ENCODE measurements around the gene METTL25B. TPM values are rescaled to one million over a fixed set of nuclear protein-coding genes. Genes with fewer than 3 reads are reported as not detected.

The METTL25B gene
- total and polyA plus RNA-seq, 10 of the 15 experiments (the other 5 are each of a cell fraction or from before 2014, with no cell fraction given), result 5.9 to 25.2 (median 13.5) TPM

- TF ChIP-seq MTA3 (IDR thresholded peaks at IDR 0.05; ENCODE audit: borderline replicate concordance, low read length), result no peak
- peak; percentile 73 for TF ChIP-seq IKZF1 (conservative IDR thresholded peaks at IDR 0.05)
- peak; percentile 75 for TF ChIP-seq MEF2B (IDR thresholded peaks at IDR 0.05; ENCODE audit: partially characterized antibody, poor library complexity, severe bottlenecking)
- TF ChIP-seq, protein P1, sequence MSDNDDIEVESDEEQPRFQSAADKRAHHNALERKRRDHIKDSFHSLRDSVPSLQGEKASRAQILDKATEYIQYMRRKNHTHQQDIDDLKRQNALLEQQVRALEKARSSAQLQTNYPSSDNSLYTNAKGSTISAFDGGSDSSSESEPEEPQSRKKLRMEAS (IDR thresholded peaks at IDR 0.05; ENCODE audit: low read depth, low read length), result 0 out of 2 replicates have a peak, but pooled peaks have one; percentile 22
- peak in 1 of 2 experiments; percentile 47; a peak in 1 of 4 replicates for TF ChIP-seq BHLHE40 (IDR thresholded peaks at IDR 0.05; ENCODE audit: borderline replicate concordance in 1 of 2, low read depth in 2 of 2, low read length in 1 of 2)
- TF ChIP-seq RB1 (IDR thresholded peaks at IDR 0.05; ENCODE audit: borderline replicate concordance), result peak; percentile 37
- peak; percentile 70 for TF ChIP-seq NKRF (conservative IDR thresholded peaks at IDR 0.05)
- peak; percentile 26; the same call in 1 of the 2 replicates for TF ChIP-seq BACH1 (IDR thresholded peaks at IDR 0.05; ENCODE audit: borderline replicate concordance)
- peak; percentile 55 for TF ChIP-seq RELB (IDR thresholded peaks at IDR 0.05; ENCODE audit: low read depth)
- TF ChIP-seq SMAD5 (IDR thresholded peaks at IDR 0.05; ENCODE audit: low read depth), result 0 out of 2 replicates have a peak, but pooled peaks have one; percentile 33
- TF ChIP-seq, protein P2, sequence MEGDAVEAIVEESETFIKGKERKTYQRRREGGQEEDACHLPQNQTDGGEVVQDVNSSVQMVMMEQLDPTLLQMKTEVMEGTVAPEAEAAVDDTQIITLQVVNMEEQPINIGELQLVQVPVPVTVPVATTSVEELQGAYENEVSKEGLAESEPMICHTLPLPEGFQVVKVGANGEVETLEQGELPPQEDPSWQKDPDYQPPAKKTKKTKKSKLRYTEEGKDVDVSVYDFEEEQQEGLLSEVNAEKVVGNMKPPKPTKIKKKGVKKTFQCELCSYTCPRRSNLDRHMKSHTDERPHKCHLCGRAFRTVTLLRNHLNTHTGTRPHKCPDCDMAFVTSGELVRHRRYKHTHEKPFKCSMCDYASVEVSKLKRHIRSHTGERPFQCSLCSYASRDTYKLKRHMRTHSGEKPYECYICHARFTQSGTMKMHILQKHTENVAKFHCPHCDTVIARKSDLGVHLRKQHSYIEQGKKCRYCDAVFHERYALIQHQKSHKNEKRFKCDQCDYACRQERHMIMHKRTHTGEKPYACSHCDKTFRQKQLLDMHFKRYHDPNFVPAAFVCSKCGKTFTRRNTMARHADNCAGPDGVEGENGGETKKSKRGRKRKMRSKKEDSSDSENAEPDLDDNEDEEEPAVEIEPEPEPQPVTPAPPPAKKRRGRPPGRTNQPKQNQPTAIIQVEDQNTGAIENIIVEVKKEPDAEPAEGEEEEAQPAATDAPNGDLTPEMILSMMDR (IDR thresholded peaks at IDR 0.05 in 2 of 3, conservative IDR thresholded peaks at IDR 0.05 in 1 of 3; ENCODE audit: control insufficient read depth in 2 of 3, extremely low read depth in 1 of 3, insufficient read depth in 1 of 3, low read depth in 3 of 3, low read length in 3 of 3), result peak in 2 of 3 experiments; percentile 7 to 18; a peak in 2 of 6 replicates
- TF ChIP-seq BMI1 (IDR thresholded peaks at IDR 0.05; ENCODE audit: borderline replicate concordance), result peak; percentile 85
- 0 out of 2 replicates have a peak, but pooled peaks have one; percentile 32 for TF ChIP-seq POLR2AphosphoS5 (IDR thresholded peaks at IDR 0.05; ENCODE audit: low read length)
These were observed 18.7 kb downstream of the METTL25B start (continued) for GRCh38 chr1:156746728-156747631.

All from GM12878 (cell line).